HCT116 (cell line): ENCODE results near the gene ADAM23. TPM values are rescaled to one million over a fixed set of nuclear protein-coding genes. Genes with fewer than 3 reads are reported as not detected.

ENCODE experiments used
- ATAC-seq: fragments of 200-7000 bp; cut with Tn5 transposase; 2 replicates; pipeline ENCODE4 v1.9.1; 2020; ENCODE audit warnings: mild to moderate bottlenecking, moderate library complexity
- BruUV-seq: library from RNA; stranded (reverse); fragments of 400-500 nt; replicated peaks from 2 replicates; lab custom pipeline; 2021; lab: Mats Ljungman, UMichigan
- CTCF ChIA-PET: fragments of 300-600 bp; sonication (Branson Sonifier 250); formaldehyde crosslinking; loops from one replicate; lab custom pipeline; 2021; ENCODE audit warnings: antibody characterized with exemption; lab: Charles Lee
- POLR2A ChIA-PET: fragments of 300-600, 350-600 bp; sonication (Branson Sonifier 250); formaldehyde crosslinking; loops from one replicate; lab custom pipeline; 2021; ENCODE audit warnings: antibody characterized with exemption; lab: Charles Lee
- RAD21 ChIA-PET, 2 experiments: fragments of 300-600 bp; sonication (Branson Sonifier 250); formaldehyde crosslinking; loops; one replicate each; lab custom pipeline; 2023; ENCODE audit warnings: low total read pairs in 2 of 2; ENCODE audit not compliant: uncharacterized antibody in 2 of 2, unreplicated experiment in 2 of 2, low non-redundant PET in 1 of 2; lab: Charles Lee
- DNase-seq: peaks from one replicate; pipeline ENCODE4 v3.0.0-alpha.2; 2010; ENCODE audit warnings: low read depth, low spot score
- H2AFZ ChIP-seq: fragments of 200-600 bp; shearing (Covaris generic), sonication (generic); 2 replicates; pipeline ENCODE4 v1.6.1; 2017; ENCODE audit warnings: low read depth, mixed run types, mixed read lengths, antibody characterized with exemption, low read length; ENCODE audit not compliant: poor library complexity, severe bottlenecking
- H3K27ac ChIP-seq: 2 replicates; pipeline ENCODE4 v1.5.1; 2012; ENCODE audit warnings: low read depth, low read length
- H3K27me3 ChIP-seq: fragments of 200-600 bp; sonication (generic); 2 replicates; pipeline ENCODE4 v1.6.1; 2016; ENCODE audit warnings: mixed run types, low read length, mixed read lengths; ENCODE audit not compliant: insufficient read depth
- H3K36me3 ChIP-seq, 2 experiments: fragments of 200-500 bp in 1 of 2; fragments of 200-600 bp in 1 of 2; sonication (Bioruptor generic) in 1 of 2; sonication (generic) in 1 of 2; 2 replicates each; pipeline versions ENCODE4 v1.5.1 to v1.6.1; 2014 to 2016; ENCODE audit warnings: low read length in 2 of 2, inconsistent platforms in 1 of 2, mixed read lengths in 1 of 2, mixed run types in 1 of 2; ENCODE audit not compliant: insufficient read depth in 2 of 2, control insufficient read depth in 1 of 2
- H3K4me1 ChIP-seq, 2 experiments: fragments of 200-600 bp in 1 of 2; sonication (generic) in 1 of 2; 2 replicates each; pipeline versions ENCODE4 v1.5.1 to v1.6.1; 2012 to 2017; ENCODE audit warnings: low read length in 2 of 2, inconsistent platforms in 1 of 2, mild to moderate bottlenecking in 1 of 2, mixed read lengths in 1 of 2, mixed run types in 1 of 2, moderate library complexity in 1 of 2; ENCODE audit not compliant: insufficient read depth in 2 of 2, control insufficient read depth in 1 of 2
- H3K4me2 ChIP-seq: fragments of 200-600 bp; sonication (generic); 2 replicates; pipeline ENCODE4 v1.6.1; 2017; ENCODE audit warnings: mixed run types, low read length, mixed read lengths
- H3K4me3 ChIP-seq, 2 experiments: fragments of 200-600 bp in 1 of 2; sonication (generic) in 1 of 2; replicated peaks in 1 of 2; 2 replicates each; pipeline ENCODE4 v1.5.1; 2011 to 2016; ENCODE audit warnings: low read length in 2 of 2, control low read depth in 1 of 2, low read depth in 1 of 2, mild to moderate bottlenecking in 1 of 2, mixed read lengths in 1 of 2, mixed run types in 1 of 2
- H3K79me2 ChIP-seq: fragments of 200-600 bp; sonication (generic); 2 replicates; pipeline ENCODE4 v1.6.1; 2017; ENCODE audit warnings: mild to moderate bottlenecking, mixed run types, low read length, moderate library complexity, mixed read lengths; ENCODE audit not compliant: insufficient read depth
- H3K9ac ChIP-seq: fragments of 200-600 bp; sonication (generic); 2 replicates; pipeline ENCODE4 v1.6.1; 2016; ENCODE audit warnings: low read length, mixed read lengths
- H3K9me2 ChIP-seq: fragments of 200-600 bp; sonication (generic), shearing (Covaris generic); 2 replicates; pipeline ENCODE4 v1.6.1; 2017; ENCODE audit warnings: mixed run types, mild to moderate bottlenecking, moderate library complexity; ENCODE audit not compliant: insufficient read depth
- H3K9me3 ChIP-seq, 2 experiments: fragments of 200-500 bp in 1 of 2; fragments of 200-600 bp in 1 of 2; sonication (Bioruptor generic) in 1 of 2; sonication (generic) in 1 of 2; 2 replicates each; pipeline ENCODE4 v1.6.1; 2014 to 2017; ENCODE audit warnings: low read length in 2 of 2, mixed read lengths in 2 of 2, inconsistent platforms in 1 of 2, low read depth in 1 of 2, mild to moderate bottlenecking in 1 of 2, mixed run types in 1 of 2, moderate library complexity in 1 of 2; ENCODE audit not compliant: control insufficient read depth in 1 of 2, insufficient read depth in 1 of 2
- H4K20me1 ChIP-seq: fragments of 200-600 bp; sonication (generic), shearing (Covaris generic); 2 replicates; pipeline ENCODE4 v1.6.1; 2017; ENCODE audit warnings: mixed run types, mild to moderate bottlenecking, moderate library complexity; ENCODE audit not compliant: insufficient read depth
- ATF3 ChIP-seq: IDR thresholded peaks from 2 replicates; pipeline ENCODE4 v1.6.1; 2012
- CBX3 ChIP-seq: IDR thresholded peaks from 2 replicates; pipeline ENCODE4 v1.6.1; 2012; ENCODE audit warnings: low read depth
- CEBPB ChIP-seq: IDR thresholded peaks from 2 replicates; pipeline ENCODE4 v1.6.1; 2012; ENCODE audit warnings: low read depth
- EGR1 ChIP-seq: IDR thresholded peaks from 2 replicates; pipeline ENCODE4 v1.6.1; 2012; ENCODE audit warnings: low read depth
- ELF1 ChIP-seq: IDR thresholded peaks from 2 replicates; pipeline ENCODE4 v1.6.1; 2012; ENCODE audit warnings: low read depth, borderline replicate concordance
- EZH2 ChIP-seq: fragments of 200-600 bp; sonication (generic); IDR thresholded peaks from 2 replicates; pipeline ENCODE4 v1.6.1; 2017; ENCODE audit warnings: antibody characterized with exemption, mixed run types
- EZH2phosphoT487 ChIP-seq: fragments of 200-600 bp; IDR thresholded peaks from 2 replicates; pipeline ENCODE4 v1.6.1; 2018; ENCODE audit warnings: antibody characterized with exemption, borderline replicate concordance
- MAX ChIP-seq: IDR thresholded peaks from 2 replicates; pipeline ENCODE4 v1.6.1; 2012
- POLR2A ChIP-seq: IDR thresholded peaks from 2 replicates; pipeline ENCODE4 v1.7.0; 2011; ENCODE audit warnings: borderline replicate concordance; ENCODE audit not compliant: insufficient read depth, insufficient read length; ENCODE audit errors: extremely low read depth
- ZFX ChIP-seq: fragments of 450-650 bp; IDR thresholded peaks from 2 replicates; pipeline ENCODE4 v1.6.1; 2017
- intact Hi-C: fragments of 100-400 bp; cut with micrococcal nuclease; formaldehyde crosslinking; loops from 2 replicates; pipeline ENCODE4 v1.10.0; 2022
- total RNA-seq: library from RNA; stranded (reverse); gene quantifications from one replicate; pipeline ENCODE4 v1.2.1, GENCODE V29; 2021; ENCODE audit not compliant: unreplicated experiment
- TF ChIP-seq, protein P1 (sequence below): IDR thresholded peaks from 2 replicates; pipeline ENCODE4 v1.6.1; 2011; ENCODE audit warnings: mild to moderate bottlenecking, low read length, moderate library complexity; ENCODE audit not compliant: insufficient replicate concordance; ENCODE audit errors: extremely low read depth

Gene ADAM23
- total RNA-seq, 1 experiment from 2014 or later: 0.10 TPM

DNA sequence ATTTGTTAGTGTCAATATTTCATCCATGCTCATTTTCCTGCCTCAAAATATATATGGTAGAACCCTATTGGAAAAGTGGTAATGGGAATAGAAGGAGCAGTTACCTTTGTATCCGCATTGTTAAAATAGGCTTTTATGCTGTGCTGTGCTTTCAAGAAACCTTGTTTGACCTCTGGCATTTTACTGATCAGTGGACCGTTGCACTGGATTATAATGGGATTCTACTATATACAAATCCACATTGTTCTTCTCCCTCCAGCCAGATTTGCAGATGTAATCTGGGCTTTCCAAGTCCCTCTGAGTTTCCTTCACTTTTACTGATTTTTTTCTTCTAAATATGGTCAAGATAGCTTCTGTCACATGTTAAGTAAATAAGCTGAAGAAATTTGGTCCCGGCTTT, 175.7 kb downstream of the ADAM23 start:
- Histone ChIP-seq H3K36me3 (no peaks in the 10 kb centered on the region), H4K20me1 (no peaks in the 10 kb centered on the region), H3K4me1 (peaks cover 0 to 4% of the 10 kb centered on the region in 2 experiments; a peak in 1 of 4 replicates), H2AFZ (no peak overlapping the region), H3K9ac (no peak overlapping the region), H3K9me3 (no peaks in the 10 kb centered on the region), H3K4me3 (no peak overlapping the region), H3K27me3 (no peaks in the 10 kb centered on the region), H3K79me2 (no peaks in the 10 kb centered on the region), H3K9me2 (no peaks in the 10 kb centered on the region), H3K4me2 (no peak overlapping the region), H3K27ac (no peak overlapping the region)
- no peak for ATAC-seq
- TF ChIP-seq POLR2A (no peak), MAX (no peak), ATF3 (no peak), EGR1 (no peak), CBX3 (no peak), EZH2phosphoT487 (no peak), ELF1 (no peak), CEBPB (no peak), EZH2 (no peak), ZFX (no peak)
- TF ChIP-seq, protein P1, sequence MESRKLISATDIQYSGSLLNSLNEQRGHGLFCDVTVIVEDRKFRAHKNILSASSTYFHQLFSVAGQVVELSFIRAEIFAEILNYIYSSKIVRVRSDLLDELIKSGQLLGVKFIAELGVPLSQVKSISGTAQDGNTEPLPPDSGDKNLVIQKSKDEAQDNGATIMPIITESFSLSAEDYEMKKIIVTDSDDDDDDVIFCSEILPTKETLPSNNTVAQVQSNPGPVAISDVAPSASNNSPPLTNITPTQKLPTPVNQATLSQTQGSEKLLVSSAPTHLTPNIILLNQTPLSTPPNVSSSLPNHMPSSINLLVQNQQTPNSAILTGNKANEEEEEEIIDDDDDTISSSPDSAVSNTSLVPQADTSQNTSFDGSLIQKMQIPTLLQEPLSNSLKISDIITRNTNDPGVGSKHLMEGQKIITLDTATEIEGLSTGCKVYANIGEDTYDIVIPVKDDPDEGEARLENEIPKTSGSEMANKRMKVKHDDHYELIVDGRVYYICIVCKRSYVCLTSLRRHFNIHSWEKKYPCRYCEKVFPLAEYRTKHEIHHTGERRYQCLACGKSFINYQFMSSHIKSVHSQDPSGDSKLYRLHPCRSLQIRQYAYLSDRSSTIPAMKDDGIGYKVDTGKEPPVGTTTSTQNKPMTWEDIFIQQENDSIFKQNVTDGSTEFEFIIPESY: no peak
- ChIA-PET CTCF (no interaction called here), RAD21 (no interaction called here), POLR2A (no interaction called here)
- intact Hi-C loops: no loop called here
- DNase-seq: no peak
- no TSS peak for BruUV-seq
